ENCODE data around the gene PELI2. TPM values are rescaled to one million over a fixed set of nuclear protein-coding genes. Genes with fewer than 3 reads are reported as not detected.
A peak's percentile ranks its signal among the peaks of the same experiment; 100 is the strongest.

Gene PELI2
- total and polyA plus RNA-seq, 8 donors: 6.0 to 46.6 (median 32.6) TPM

DNA sequence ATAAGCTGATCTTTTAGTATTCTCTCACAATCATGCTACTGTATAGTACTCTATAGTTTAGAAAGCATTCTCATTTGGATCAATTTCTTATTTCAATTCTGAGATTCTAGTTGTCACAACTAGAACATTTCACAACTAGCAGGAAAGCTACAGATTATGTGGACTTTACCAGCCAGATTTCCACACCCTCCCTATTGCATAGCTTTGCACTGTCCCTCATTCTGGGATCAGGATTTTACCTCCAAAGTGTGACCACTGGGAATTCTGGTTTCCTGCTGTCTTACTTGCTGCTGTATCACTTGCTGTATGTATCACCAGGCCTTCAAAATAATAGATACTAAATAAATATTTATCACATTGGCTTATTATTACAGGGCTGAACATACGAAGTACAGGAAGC lies 10.2 kb upstream of the PELI2 start:
- Histone ChIP-seq H3K27me3 (no peaks in the 10 kb centered on the region), H3K4me3 (no peak overlapping the region), H3K9me3 (no peaks in the 10 kb centered on the region), H3K36me3 (no peaks in the 10 kb centered on the region), H3K27ac (peak overlapping the region in 3 of 4 donors; percentile 1 to 30 (median 24)), H3K4me1 (peaks cover 6 to 8% (median 7%) of the 10 kb centered on the region in 3 donors)
- DNase-seq (no peak), FAIRE-seq (no peak), ATAC-seq (peak; percentile 13 to 57 (median 54))
- WGBS, 2 donors: 34 to 40% methylated on average over 1 of the region's 1 CpG
- TF ChIP-seq, protein P1, sequence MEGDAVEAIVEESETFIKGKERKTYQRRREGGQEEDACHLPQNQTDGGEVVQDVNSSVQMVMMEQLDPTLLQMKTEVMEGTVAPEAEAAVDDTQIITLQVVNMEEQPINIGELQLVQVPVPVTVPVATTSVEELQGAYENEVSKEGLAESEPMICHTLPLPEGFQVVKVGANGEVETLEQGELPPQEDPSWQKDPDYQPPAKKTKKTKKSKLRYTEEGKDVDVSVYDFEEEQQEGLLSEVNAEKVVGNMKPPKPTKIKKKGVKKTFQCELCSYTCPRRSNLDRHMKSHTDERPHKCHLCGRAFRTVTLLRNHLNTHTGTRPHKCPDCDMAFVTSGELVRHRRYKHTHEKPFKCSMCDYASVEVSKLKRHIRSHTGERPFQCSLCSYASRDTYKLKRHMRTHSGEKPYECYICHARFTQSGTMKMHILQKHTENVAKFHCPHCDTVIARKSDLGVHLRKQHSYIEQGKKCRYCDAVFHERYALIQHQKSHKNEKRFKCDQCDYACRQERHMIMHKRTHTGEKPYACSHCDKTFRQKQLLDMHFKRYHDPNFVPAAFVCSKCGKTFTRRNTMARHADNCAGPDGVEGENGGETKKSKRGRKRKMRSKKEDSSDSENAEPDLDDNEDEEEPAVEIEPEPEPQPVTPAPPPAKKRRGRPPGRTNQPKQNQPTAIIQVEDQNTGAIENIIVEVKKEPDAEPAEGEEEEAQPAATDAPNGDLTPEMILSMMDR (IDR thresholded peaks at IDR 0.05): no peak
- intact Hi-C loops (cut with DNase I): no loop called here

DNA sequence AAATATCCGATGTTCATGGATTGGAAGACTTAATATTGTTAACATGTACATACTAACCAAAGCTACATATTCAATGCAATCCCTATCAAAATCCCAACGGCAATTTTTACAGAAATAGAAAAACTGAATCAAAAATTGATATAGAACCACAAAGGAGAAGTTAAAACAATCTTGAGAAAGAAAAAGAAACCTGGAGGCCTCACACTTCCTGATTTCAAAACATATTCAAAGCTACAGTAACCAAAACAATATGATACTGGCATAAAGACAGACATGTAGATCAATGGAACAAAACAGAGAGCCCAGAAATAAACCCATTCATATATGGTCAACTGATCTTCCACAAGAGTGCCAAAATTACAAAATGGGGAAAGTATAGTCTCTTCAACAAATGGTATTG lies 5.4 kb upstream of the PELI2 start:
- TF ChIP-seq, protein P1 (IDR thresholded peaks at IDR 0.05): no peak
- H3K9me3 ChIP-seq: no peaks in the 10 kb centered on the region
- FAIRE-seq (no peak), ATAC-seq (no peak), DNase-seq (no peak)
- peaks cover 5 to 22% (median 14%) of the 10 kb centered on the region in 3 donors for H3K4me1 ChIP-seq
- no peak overlapping the region for H3K4me3 ChIP-seq
- H3K27ac ChIP-seq: no peak overlapping the region
- intact Hi-C loops (cut with DNase I): no loop called here
- WGBS, 2 donors: 86 to 98% methylated on average over 2 of the region's 2 CpGs
- no peaks in the 10 kb centered on the region for H3K36me3 ChIP-seq
- no peaks in the 10 kb centered on the region for H3K27me3 ChIP-seq

DNA sequence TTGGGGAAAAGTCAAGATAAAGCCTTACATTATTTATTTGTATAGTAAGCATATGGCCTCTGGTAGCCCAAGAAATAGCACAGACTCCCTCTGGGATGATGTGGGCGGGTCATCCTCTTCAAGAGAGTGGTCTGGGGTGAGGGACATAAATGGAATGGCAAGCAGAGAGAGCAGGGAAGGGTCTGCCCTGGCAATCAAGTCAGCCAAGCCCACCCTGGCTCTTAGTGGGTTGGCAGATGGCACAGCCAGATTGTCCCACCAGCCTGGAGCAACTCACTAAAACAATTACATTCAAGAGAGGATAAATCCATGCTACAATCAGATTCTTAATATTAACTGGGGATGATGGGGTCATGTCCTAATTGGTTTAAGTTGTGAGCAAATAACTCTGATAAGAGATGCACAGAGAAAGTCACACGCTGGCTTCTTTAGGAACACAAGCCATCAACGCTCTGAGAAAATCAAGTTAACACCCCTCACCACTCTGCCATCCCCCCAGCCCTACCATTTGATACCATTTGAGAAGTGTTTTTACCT lies 2.8 kb upstream of the PELI2 start:
- intact Hi-C loops (cut with DNase I): no loop called here
- peak overlapping the region in 2 of 4 donors; percentile 12 to 98 for H3K27ac ChIP-seq
- no peak overlapping the region for H3K4me3 ChIP-seq
- TF ChIP-seq, protein P1 (IDR thresholded peaks at IDR 0.05): no peak
- no peaks in the 10 kb centered on the region for H3K36me3 ChIP-seq
- WGBS, 2 donors: 87 to 90% methylated on average over 3 of the region's 3 CpGs
- FAIRE-seq: no peak
- no peak for ATAC-seq
- no peaks in the 10 kb centered on the region for H3K9me3 ChIP-seq
- DNase-seq: no peak
- peaks cover 0 to 18% (median 8%) of the 10 kb centered on the region in 3 donors for H3K4me1 ChIP-seq
- no peaks in the 10 kb centered on the region for H3K27me3 ChIP-seq

DNA sequence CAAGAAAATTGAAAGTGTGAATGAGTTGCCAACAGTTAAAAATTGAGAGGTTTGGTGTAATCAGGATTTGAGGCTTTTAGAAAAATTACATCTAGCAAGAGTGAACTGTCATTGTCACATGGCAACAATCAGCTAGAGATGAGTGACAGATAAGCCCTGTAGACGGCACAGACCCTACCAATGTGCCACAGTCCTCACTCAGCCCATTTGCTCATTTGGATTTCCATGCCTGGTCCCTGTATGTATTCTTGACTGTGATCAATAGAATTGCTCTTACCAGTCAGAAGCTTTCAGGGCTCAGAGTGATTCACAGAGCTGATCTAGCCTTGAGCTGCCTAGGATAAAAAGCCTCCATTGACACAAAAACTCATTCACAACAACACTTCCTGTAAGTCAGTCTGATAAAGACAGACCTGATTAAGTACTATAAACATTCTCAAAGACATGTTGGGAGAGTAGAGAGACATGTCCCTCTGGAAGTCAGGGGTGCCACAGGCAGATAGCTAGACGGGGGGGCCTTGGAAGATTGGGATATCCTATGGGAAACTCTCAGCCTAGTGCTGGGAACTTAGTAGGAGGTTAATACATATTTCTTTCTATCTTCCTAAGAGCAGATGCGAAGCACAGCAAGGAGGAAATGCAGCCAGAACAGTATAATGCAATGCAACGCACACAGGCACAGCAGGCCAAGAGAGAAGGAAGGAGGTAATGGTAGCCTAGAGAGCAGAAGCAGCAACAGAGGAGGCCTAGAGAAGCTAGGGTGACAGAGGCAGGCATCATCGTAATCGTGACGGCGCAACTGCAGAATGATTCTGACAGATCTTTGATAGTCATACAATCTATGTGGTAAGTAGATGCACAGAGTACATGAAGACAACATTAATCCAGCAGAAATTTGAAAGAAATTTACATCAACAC lies 2.0 kb upstream of the PELI2 start:
- intact Hi-C loops (cut with DNase I): no loop called here

More for the DNA sequence above, 2.0 kb upstream of the PELI2 start:
- Histone ChIP-seq H3K36me3 (no peaks in the 10 kb centered on the region), H3K9me3 (no peaks in the 10 kb centered on the region), H3K4me1 (peaks cover 0 to 21% (median 15%) of the 10 kb centered on the region in 3 donors), H3K27me3 (no peaks in the 10 kb centered on the region), H3K4me3 (no peak overlapping the region), H3K27ac (peak overlapping the region in 2 of 4 donors; percentile 97 to 98)
- no peak for ATAC-seq
- 60 to 63% methylated on average over 8 of the region's 8 CpGs for WGBS, 2 donors
- TF ChIP-seq, protein P1 (IDR thresholded peaks at IDR 0.05): no peak
- no peak for DNase-seq
- no peak for FAIRE-seq
